ENCODE measurements around the gene ELK1.

ELK1 gene

GRCh38 chrX:47590984-47591383, 59.4 kb downstream of the ELK1 start:
- H3K4me3 ChIP-seq (ENCODE audit: low read length), result no peak overlapping the region

DNA sequence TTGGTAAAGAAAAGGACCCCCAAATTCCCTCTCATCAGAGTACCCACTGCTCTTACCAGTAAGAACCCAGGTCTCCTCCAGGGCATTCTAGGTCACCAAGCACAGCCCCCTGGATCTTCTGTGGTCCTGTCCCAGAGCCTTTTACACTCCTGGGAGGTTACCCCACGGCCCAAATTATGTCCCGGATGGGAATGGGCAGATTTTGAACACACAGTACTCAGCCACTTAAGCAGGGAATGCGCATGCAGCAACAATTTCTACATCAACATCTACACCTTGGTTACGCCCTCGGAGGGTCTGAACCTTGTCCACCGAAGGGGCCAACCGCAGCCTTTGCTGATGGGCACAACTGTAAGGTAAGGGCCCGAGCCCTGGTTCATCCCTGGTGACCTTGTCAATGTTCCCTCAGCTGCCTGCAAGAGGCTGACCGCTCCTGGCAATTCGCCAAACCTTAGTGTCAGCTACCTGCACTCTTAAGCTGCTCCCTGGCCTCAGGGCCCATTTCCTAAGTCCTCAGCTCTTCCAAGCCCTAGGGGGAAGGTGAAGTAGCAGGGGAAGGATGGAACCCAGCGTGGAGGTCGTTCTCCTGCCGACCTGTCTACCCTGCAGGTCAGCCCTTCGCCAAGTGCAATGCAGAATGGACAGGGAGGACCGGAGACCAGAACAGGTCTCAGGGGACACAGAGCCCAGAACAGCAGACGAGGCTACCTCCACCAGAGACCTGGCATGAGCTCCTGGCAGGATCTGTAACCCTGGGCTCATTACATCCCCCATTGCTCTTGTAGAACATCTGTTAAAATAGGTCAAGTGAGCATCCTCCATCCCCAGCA, 62.2 kb downstream of the ELK1 start:
- Histone ChIP-seq H3K4me3 (ENCODE audit: low read length) (no peak overlapping the region), H3K9me2 (replicated peaks; ENCODE audit: control insufficient read depth, low read length) (no peaks in the 10 kb centered on the region), H3F3A (ENCODE audit: control insufficient read depth, insufficient read depth) (no peaks in the 10 kb centered on the region), H3K27ac (ENCODE audit: low read depth, low read length) (no peak overlapping the region), H3K36me3 (ENCODE audit: control insufficient read depth, low read length) (no peaks in the 10 kb centered on the region), H3K4me1 (ENCODE audit: control insufficient read depth, low read length) (no peaks in the 10 kb centered on the region), H3K4me2 (ENCODE audit: low read length) (no peak overlapping the region), H4K20me1 (ENCODE audit: control insufficient read depth, insufficient read depth, low read depth, low read length) (no peaks in the 10 kb centered on the region), H3K9me3 (ENCODE audit: control insufficient read depth, insufficient read depth, low read length) (no peaks in the 10 kb centered on the region), H3K79me2 (ENCODE audit: control insufficient read depth, low read length) (no peaks in the 10 kb centered on the region), H3K27me3 (ENCODE audit: control insufficient read depth, low read length) (no peaks in the 10 kb centered on the region)
- TF ChIP-seq, protein P1, sequence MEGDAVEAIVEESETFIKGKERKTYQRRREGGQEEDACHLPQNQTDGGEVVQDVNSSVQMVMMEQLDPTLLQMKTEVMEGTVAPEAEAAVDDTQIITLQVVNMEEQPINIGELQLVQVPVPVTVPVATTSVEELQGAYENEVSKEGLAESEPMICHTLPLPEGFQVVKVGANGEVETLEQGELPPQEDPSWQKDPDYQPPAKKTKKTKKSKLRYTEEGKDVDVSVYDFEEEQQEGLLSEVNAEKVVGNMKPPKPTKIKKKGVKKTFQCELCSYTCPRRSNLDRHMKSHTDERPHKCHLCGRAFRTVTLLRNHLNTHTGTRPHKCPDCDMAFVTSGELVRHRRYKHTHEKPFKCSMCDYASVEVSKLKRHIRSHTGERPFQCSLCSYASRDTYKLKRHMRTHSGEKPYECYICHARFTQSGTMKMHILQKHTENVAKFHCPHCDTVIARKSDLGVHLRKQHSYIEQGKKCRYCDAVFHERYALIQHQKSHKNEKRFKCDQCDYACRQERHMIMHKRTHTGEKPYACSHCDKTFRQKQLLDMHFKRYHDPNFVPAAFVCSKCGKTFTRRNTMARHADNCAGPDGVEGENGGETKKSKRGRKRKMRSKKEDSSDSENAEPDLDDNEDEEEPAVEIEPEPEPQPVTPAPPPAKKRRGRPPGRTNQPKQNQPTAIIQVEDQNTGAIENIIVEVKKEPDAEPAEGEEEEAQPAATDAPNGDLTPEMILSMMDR (IDR thresholded peaks at IDR 0.05; ENCODE audit: low read depth, low read length, poor library complexity, severe bottlenecking), result no peak
- TF ChIP-seq EZH2phosphoT487 (IDR thresholded peaks at IDR 0.05; ENCODE audit: borderline replicate concordance, low read length), result no peak

More at GRCh38 chrX:47590984-47591383, 59.4 kb downstream of the ELK1 start:
- Histone ChIP-seq H3K79me2 (ENCODE audit: control insufficient read depth, low read length) (no peaks in the 10 kb centered on the region), H3K27ac (ENCODE audit: low read depth, low read length) (no peak overlapping the region), H3K36me3 (ENCODE audit: control insufficient read depth, low read length) (no peaks in the 10 kb centered on the region), H3K9me3 (ENCODE audit: control insufficient read depth, insufficient read depth, low read length) (no peaks in the 10 kb centered on the region), H3K9me2 (replicated peaks; ENCODE audit: control insufficient read depth, low read length) (no peaks in the 10 kb centered on the region), H3K27me3 (ENCODE audit: control insufficient read depth, low read length) (no peaks in the 10 kb centered on the region), H3K4me2 (ENCODE audit: low read length) (no peak overlapping the region), H3F3A (ENCODE audit: control insufficient read depth, insufficient read depth) (no peaks in the 10 kb centered on the region), H4K20me1 (ENCODE audit: control insufficient read depth, insufficient read depth, low read depth, low read length) (no peaks in the 10 kb centered on the region), H3K4me1 (ENCODE audit: control insufficient read depth, low read length) (no peaks in the 10 kb centered on the region)
- TF ChIP-seq, protein P1 (IDR thresholded peaks at IDR 0.05; ENCODE audit: low read depth, low read length, poor library complexity, severe bottlenecking), result no peak
- no peak for TF ChIP-seq EZH2phosphoT487 (IDR thresholded peaks at IDR 0.05; ENCODE audit: borderline replicate concordance, low read length)

DNA sequence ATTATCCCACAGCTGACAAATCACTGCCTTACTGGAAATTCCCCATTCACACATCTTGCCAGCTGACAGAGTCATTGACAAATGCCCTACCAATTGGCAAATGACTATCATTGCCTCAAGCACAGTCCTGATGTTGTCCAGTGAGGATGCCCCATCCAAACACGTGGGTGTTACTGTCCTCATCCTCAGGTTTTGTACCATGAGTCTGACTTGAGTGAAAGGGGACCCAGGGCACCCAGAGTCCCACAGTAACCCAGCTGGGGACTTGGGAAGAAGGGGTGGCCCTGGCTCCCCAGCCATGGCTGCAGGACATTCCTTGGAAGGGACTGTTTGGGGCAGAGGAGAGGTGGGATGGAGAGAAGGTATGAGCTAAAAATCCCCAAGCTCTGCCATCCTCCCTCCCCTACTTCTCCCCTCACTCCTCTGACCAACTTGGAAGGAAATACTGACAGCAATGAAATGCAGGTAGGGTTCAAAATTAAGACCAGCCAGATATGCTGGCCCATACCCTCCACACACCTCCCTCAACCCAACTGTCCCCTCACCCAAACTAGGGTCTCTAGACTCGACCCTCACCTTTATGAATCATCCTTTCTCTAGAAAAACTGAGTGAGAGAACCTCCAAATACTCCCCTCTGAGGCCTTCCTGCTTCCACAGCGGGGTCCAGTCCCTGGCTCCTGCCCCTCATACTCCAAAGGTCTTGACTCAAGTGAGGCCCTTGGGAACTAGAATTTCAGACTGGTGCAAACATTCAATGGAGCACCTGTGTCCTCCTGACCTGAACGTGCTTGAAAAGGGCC, 63.1 kb downstream of the ELK1 start:
- Histone ChIP-seq H3K27ac (ENCODE audit: low read depth, low read length) (no peak overlapping the region), H3K4me2 (ENCODE audit: low read length) (no peak overlapping the region), H3K4me1 (ENCODE audit: control insufficient read depth, low read length) (no peaks in the 10 kb centered on the region), H3K4me3 (ENCODE audit: low read length) (no peak overlapping the region), H3K9me3 (ENCODE audit: control insufficient read depth, insufficient read depth, low read length) (no peaks in the 10 kb centered on the region), H3F3A (ENCODE audit: control insufficient read depth, insufficient read depth) (no peaks in the 10 kb centered on the region), H3K27me3 (ENCODE audit: control insufficient read depth, low read length) (no peaks in the 10 kb centered on the region), H3K79me2 (ENCODE audit: control insufficient read depth, low read length) (no peaks in the 10 kb centered on the region), H3K9me2 (replicated peaks; ENCODE audit: control insufficient read depth, low read length) (no peaks in the 10 kb centered on the region), H4K20me1 (ENCODE audit: control insufficient read depth, insufficient read depth, low read depth, low read length) (no peaks in the 10 kb centered on the region), H3K36me3 (ENCODE audit: control insufficient read depth, low read length) (no peaks in the 10 kb centered on the region)
- TF ChIP-seq, protein P1 (IDR thresholded peaks at IDR 0.05; ENCODE audit: low read depth, low read length, poor library complexity, severe bottlenecking), result no peak
- no peak for TF ChIP-seq EZH2phosphoT487 (IDR thresholded peaks at IDR 0.05; ENCODE audit: borderline replicate concordance, low read length)
